ENCODE data around the gene DTX4.
A peak's percentile ranks its signal among the peaks of the same experiment; 100 is the strongest.

The DTX4 gene

DNA sequence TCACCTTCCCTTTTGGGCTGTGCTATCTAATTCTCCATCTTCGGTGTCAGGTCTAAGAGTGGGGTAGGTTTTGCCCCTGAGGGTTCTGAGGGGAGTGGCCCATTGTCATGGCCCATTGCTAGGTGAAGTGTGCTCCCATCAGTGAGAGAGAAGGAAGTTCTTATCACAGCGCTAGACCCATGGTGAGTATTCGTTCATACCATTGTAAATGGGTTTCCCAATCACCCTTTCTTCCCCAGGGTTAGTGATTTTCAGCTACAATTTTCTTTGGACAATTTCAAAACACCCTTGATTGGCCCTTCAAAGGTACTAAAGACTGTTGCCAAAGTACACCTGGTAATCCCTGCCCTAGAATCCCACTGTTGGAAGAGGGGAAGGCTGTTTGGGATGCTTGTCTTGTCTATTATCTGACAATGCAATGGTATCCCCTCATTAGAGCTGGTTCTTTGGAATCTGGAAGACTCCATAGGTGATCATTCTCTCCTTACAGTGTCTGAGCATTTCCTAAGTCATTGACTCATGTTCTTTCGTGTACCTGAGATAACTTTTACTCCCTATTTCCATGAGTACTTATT lies 20.6 kb downstream of the DTX4 start:
- DNase-seq (ENCODE audit: low spot score), result no peak

DNA sequence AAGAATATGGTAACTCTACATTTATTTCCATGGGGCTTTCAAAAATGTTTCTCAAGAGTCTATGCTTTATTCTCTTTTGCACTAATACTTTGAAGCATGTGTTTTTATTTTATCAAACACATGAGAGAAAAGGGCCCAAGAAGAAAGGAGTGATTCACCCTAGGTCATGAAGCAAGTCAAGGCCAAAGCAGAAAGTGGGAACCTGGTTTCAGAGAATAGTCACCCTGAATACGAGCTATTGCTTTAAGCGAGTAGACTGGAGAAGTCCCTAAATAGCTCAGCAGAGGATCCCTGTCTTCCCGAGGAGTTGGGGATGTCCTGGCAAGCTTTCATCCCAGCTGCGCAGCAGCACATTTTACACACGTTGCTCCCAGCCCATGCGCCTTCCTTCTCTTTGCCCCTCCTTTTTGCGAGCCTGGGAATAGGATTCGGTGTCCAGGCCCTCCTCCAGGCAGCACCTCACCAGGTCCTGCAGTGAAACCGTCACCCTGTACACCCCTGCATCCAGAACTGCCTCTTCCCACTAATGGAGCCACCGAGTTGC lies 21.7 kb downstream of the DTX4 start:
- no peak for DNase-seq (ENCODE audit: low spot score)

DNA sequence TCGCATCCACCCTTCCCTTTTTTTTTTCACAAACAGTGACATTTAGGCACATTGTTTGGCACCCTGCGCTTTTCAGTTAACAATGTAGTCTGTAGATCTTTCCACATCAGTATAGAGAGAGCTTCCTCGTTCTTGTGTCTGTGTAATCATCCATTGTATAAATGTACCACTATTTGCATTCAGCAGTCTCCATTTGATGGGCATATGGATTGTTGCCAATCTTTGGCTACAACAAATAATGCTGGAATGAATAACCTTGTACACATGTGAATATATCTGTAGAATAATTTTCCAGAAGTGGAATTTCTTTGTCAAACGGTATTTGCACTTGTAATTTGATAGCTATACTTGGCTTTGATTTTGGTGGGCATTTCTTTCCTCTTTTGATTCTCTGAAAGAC lies 23.7 kb downstream of the DTX4 start:
- DNase-seq (ENCODE audit: low spot score), result no peak

- DNase-seq (ENCODE audit: low spot score), result no peak
These were observed 24.8 kb downstream of the DTX4 start for GRCh38 chr11:59196777-59197176.

DNA sequence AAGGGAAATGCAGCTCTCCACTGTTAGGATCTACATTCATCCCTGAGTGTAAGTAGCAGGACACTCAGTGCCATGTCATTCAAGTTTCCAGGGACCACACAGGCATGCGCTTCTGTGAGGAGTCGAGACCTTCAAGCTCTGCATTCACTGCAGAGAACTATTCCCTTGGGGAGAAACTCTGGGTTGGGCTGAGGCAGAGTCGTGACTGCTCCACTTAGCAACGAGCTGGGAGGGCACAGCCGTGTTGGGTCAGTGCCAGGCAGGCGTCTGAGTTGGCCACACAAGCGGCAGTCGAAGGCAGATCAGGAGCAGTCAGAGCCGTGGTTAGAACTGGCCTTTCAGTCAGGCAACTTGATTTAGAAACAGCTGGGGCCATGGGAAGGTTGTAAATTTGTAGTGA lies 26.1 kb downstream of the DTX4 start:
- peak; percentile 32 for DNase-seq (ENCODE audit: low spot score)

DNA sequence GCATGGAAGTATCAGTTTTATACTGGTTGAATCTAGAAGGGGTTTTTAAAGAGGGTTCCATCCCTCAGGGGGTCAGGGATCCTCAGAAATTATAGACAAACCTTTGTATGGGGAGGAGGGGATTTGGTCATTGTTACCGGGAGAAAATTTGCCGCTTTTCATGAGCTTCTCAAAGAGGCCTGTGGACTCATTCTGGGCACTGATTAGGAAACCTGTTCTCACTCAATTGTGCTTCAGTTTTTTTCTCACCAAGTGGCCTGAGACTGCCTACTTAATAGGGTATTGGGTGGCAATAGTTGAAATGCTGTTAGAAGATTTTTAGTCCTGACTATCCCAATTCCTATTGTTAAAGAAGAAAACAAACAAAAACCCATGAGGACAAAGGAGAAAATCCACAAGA lies 26.8 kb downstream of the DTX4 start:
- DNase-seq (ENCODE audit: low spot score), result no peak

GRCh38 chr11:59199546-59200422 lies 27.9 kb downstream of the DTX4 start:
- no peak for DNase-seq (ENCODE audit: low spot score)

- peak; percentile 15 for DNase-seq (ENCODE audit: low spot score)
These were observed 28.5 kb downstream of the DTX4 start for GRCh38 chr11:59200423-59200746.

DNA sequence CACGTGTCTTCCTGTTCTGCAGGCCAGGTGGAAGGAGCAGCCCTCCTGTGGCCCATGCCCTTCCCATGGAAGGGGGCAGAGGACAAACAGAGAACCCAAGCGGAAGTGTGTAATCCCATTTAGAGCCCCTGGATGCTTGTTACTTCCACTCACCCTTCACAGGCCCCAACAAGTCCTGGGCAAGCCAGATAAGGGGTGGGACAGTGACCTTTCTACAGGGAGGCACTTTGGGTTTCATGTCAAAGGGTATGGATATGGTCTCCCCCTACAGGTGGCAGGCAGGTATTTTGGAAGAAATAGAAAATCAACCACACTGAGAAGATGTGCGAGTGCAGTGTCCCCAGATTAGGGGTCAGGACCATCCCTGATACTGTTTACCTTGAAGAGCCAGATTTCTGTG lies 29.4 kb downstream of the DTX4 start:
- DNase-seq (ENCODE audit: low spot score), result no peak

- DNase-seq (ENCODE audit: low spot score), result no peak
These were observed 32.8 kb downstream of the DTX4 start for GRCh38 chr11:59204746-59205145.

DNA sequence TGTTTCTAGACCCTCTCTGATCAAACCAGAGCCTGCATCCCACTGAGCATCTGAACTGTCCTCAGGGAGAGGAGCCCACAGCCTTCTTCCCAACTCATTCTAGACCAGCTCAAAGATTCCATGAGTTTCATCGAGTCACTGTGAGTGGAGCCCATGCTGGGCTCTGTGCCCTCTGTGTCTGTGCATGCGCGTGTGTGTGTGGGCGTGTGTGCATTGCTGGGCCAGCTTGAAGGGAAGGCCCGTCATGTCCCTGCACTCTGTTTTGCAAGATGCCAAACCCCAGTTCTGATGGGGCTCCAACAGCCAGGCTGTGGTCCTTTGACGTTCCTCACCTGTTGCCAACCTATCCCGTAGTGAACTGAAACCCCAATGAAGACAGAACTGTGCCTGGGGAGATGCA lies 33.7 kb downstream of the DTX4 start:
- DNase-seq (ENCODE audit: low spot score), result no peak

DNA sequence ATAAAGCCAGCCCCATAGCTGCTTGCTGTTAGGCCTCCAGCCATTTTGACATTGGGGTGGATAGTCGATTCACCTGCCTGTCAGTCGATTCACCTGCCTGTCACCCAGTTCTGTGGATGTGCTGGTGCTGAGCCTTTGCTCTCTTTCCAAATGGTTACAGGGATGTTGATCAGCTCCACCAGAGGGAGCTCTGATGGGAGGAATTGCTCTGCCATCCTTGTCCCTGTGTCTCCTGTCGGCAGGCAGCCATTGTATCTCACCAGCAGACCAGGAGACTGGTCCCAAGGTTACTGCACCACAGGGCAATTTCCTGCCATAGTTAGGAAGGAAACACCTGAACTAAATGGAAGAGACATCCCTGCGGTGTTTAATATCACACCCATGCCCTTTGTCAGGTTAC lies 34.7 kb downstream of the DTX4 start:
- DNase-seq (ENCODE audit: low spot score), result peak; percentile 34

GRCh38 chr11:59207988-59208451 lies 36.1 kb downstream of the DTX4 start:
- peak; percentile 61 for DNase-seq (ENCODE audit: low spot score)

GRCh38 chr11:59208956-59209355 lies 37.0 kb downstream of the DTX4 start:
- DNase-seq (ENCODE audit: low spot score), result no peak

GRCh38 chr11:59212222-59212621 lies 40.3 kb downstream of the DTX4 start:
- DNase-seq (ENCODE audit: low spot score), result no peak

DNA sequence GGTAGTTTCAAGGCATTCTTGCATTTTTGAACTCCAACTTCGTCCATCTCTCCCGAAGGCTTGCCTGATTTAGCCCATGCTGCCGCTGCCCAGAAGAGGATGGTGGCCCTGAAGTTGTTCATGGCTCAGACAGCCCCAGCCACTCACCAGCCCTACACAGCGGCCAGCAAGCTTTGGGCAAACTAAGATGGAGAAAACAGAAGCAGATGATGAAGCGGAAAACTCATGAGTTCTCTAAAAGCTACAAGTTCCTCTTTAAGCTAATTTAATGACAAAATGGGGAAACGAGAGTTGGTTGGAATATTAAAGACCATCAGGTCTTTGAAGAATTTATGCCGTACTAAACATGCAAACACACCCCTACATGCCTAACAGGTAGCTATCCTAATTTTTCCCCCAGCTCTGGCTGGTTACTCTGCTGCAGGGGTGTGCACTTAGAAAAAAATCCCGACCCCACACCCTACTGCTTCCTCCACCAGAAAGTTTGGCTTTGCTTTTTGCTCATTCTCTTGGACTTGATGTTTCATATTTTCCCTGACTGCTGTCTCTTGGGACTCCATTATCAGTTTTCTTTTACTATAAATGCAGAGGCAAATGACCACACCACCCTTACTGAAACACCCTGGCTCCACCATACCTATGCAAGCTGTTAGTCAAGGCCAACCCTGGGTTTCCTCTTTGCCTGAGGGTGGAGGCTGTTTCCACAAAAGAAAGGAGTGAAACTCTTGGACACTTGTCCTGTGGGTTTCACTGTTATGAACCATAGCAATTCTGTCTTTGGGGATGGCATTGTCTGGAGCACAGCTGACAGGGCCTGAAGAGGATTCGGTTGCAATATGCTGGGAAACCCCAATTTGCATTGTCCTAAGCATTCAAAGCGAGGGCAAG lies 41.1 kb downstream of the DTX4 start, which contains the start of gene MPEG1:
TSS of gene MPEG1 (minus strand) at position 184 of the 888 bp plus-strand sequence. CDS start at position 122, 62 bp downstream.
- no peak for DNase-seq (ENCODE audit: low spot score)

DNA sequence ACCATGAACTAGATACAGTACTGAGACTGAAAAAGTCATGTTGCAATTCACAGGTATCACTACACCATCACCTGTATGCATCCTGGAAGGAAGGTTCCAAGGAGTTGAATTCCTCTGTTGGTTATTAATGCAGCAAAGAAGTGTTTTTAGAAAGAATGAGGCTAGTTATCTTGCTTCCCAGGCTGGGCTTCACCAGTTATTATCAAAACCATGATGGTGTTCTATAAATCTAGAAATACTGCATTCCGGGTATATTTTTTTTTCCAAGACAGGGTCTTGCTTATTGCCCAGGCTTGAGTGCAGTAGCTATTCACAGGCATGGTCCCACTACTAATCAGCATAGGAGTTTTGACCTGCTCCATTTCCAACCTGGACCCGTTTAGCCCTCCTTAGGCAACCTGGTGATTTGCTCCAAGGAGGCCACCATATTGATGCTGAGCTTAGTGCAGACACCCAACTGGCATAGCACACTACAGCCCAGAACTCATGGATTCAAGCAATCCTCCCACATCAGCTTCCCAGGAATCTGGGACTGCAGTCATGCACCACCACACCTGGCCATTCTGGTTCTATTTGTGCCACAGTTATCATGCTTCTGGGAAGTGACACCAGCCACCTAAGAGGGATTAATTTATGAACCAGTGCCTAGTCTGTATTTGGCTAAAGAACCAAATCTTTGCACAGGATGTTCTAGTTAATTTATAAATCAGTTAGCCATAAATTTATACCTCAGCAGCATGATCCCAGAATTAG lies 42.4 kb downstream of the DTX4 start:
- no peak for DNase-seq (ENCODE audit: low spot score)

DNA sequence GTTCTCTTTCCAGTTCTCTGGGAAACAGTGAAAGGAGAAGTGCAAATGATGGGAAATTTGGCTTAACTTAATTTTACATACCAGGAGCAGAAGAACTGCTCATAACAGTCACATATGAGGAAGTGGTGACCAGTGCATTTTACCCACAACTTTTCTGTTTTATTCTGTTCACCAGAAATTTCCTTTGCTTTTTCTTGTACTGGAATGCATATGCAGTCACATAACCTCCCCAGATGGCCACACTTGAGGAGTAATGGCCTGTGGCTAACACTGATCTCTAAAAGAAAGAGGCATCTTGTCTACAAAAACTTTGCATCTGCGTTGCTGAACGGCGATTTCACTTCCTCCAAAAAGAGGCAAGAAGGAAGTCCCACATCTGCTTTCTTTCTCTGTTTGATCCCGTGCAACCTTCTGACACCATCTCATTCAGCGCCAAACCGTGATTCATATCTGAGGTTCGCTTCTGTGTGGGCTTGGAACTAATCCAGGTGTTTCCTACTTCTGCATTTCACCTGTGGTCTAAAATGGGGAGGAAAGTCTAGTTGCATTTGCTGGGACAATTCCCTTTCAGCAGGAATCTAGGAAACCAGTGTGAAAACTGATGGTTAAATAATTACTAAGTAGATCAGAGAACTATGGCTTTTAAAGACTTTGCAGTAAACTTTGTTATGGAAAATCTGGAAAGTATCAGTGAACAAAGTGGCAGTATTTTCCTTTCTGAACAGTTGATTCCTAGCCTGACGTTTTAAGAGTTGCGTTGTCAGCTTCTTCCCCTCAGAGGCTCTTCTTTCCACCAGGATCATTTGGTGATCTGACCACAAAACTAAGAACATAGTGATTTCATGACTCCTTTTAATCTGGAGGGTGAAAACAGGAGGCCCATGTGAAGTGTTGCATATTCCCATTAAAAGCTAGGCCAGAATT lies 45.0 kb downstream of the DTX4 start:
- no peak for DNase-seq (ENCODE audit: low spot score)

DNA sequence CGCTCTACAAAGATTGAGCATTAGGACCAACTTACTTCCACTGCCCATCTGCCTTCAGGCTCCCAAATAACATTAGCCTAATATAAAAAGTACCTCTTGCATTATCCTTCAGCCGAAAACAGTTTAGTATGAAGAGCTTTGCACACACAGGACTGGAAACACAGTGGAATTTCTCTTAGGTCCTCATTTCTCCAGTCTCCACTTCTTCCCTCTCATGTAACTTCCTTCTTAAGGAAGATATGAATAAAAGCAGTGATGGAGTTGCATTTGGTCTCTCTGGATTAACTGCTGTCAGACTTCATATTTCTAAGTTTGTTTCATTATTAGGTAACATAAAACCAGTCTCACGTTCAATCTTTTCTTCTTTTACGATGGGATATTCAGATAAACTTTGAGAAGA lies 46.4 kb downstream of the DTX4 start:
- DNase-seq (ENCODE audit: low spot score), result no peak

DNA sequence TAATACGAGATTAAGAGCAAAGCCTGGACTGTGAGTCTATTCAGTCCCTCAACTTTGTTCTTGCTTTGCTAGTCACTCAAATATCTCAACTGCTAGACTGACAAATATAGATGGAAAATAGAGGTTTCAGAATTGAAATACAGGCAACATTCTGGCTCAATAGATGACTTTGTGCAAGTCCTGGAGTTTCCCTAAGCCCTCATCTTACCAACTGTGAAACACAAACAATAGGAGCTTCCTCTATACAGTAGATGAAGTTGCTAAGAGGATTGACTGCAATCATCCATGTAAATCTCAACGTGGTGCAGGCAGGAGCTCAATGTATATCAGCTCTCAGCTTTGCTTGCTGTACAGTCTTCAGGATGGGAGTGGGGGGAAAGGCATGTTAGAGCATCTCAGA lies 47.0 kb downstream of the DTX4 start:
- DNase-seq (ENCODE audit: low spot score), result no peak

DNA sequence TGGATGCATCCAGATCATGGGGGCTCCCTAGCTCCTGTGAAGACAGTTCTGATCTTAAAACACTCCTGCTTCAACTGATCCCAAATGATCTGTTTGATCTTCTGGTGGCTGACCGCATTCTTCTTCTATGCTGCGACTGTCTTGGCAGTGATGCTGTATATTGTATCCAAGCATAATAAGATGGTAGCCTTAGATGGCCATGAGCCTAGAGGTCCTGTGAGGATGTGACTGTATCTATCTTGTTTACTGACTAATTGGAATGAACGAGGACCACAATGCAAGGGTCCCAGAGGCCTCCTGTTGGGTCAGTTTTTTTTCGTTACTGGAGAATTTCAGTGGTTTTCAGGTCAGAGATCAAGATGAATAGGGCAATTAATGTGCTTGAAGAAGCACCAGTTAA lies 47.9 kb downstream of the DTX4 start:
- DNase-seq (ENCODE audit: low spot score), result no peak

Measured in cerebellar cortex (tissue), 1 donor.